ENCODE measurements around the gene MET. TPM values are rescaled to one million over a fixed set of nuclear protein-coding genes. Genes with fewer than 3 reads are reported as not detected.
"Not testable (repeated sequence)": the region's sequence is repeated elsewhere in the genome, so short reads cannot be mapped to it uniquely, and the experiment has no call there.

The MET gene
- total RNA-seq, 6 experiments from 2014 or later: 101 to 149 (median 129) TPM

- H3K4me3 Mint-ChIP-seq: no peak overlapping the region
- peaks cover 3% of the 10 kb centered on the region for H3K27me3 Mint-ChIP-seq (ENCODE audit: insufficient read depth)
- no peak for TF ChIP-seq CTCF (IDR thresholded peaks at IDR 0.05)
- H3K9me3 Mint-ChIP-seq: no peaks in the 10 kb centered on the region; the same call in none of the 2 replicates
- DNase-seq: no peak
- H3K4me1 Mint-ChIP-seq (ENCODE audit: low read depth): peaks cover 70% of the 10 kb centered on the region
- no peak overlapping the region for H3K27ac Mint-ChIP-seq
- peaks cover 79% of the 10 kb centered on the region for H3K36me3 Mint-ChIP-seq (ENCODE audit: low read depth)
Observed at GRCh38 chr7:116740231-116740630, 68.2 kb downstream of the MET start.

- Mint-ChIP-seq H3K9me3 (peaks cover 2% of the 10 kb centered on the region), H3K4me3 (no peak overlapping the region), H3K4me1 (ENCODE audit: low read depth) (peaks cover 63% of the 10 kb centered on the region), H3K36me3 (ENCODE audit: low read depth) (peaks cover 80% of the 10 kb centered on the region), H3K27ac (peak overlapping the region; percentile 20; the same call in 1 of the 2 replicates), H3K27me3 (ENCODE audit: insufficient read depth) (peaks cover 3% of the 10 kb centered on the region; the same call in 1 of the 2 replicates)
- TF ChIP-seq CTCF (IDR thresholded peaks at IDR 0.05): no peak
- DNase-seq: no peak
Observed at GRCh38 chr7:116740755-116741462, 68.9 kb downstream of the MET start.

GRCh38 chr7:116741625-116742316, 69.8 kb downstream of the MET start:
- Mint-ChIP-seq H3K27ac (peak overlapping the region; percentile 20; the same call in 1 of the 2 replicates), H3K4me1 (ENCODE audit: low read depth) (peaks cover 54% of the 10 kb centered on the region), H3K27me3 (ENCODE audit: insufficient read depth) (peaks cover 3% of the 10 kb centered on the region; the same call in 1 of the 2 replicates), H3K36me3 (ENCODE audit: low read depth) (peaks cover 86% of the 10 kb centered on the region), H3K4me3 (no peak overlapping the region), H3K9me3 (peaks cover 4% of the 10 kb centered on the region)
- DNase-seq: no peak
- no peak for TF ChIP-seq CTCF (IDR thresholded peaks at IDR 0.05)

- H3K9me3 Mint-ChIP-seq: peaks cover 11% of the 10 kb centered on the region
- H3K36me3 Mint-ChIP-seq (ENCODE audit: low read depth): peaks cover 88% of the 10 kb centered on the region
- no peak for TF ChIP-seq CTCF (IDR thresholded peaks at IDR 0.05)
- H3K4me1 Mint-ChIP-seq (ENCODE audit: low read depth): peaks cover 45% of the 10 kb centered on the region
- H3K4me3 Mint-ChIP-seq: no peak overlapping the region
- H3K27me3 Mint-ChIP-seq (ENCODE audit: insufficient read depth): peaks cover 3% of the 10 kb centered on the region; the same call in 1 of the 2 replicates
- no peak for DNase-seq
- H3K27ac Mint-ChIP-seq: no peak overlapping the region
Observed at GRCh38 chr7:116742641-116743040, 70.6 kb downstream of the MET start.

- Mint-ChIP-seq H3K4me1 (ENCODE audit: low read depth) (peaks cover 34% of the 10 kb centered on the region), H3K36me3 (ENCODE audit: low read depth) (peaks cover 91% of the 10 kb centered on the region), H3K9me3 (peaks cover 23% of the 10 kb centered on the region)
- H3K4me3 Mint-ChIP-seq; H3K27me3 Mint-ChIP-seq (ENCODE audit: insufficient read depth); DNase-seq; H3K27ac Mint-ChIP-seq: not testable (repeated sequence)
Observed at GRCh38 chr7:116743835-116744234, 71.8 kb downstream of the MET start.

GRCh38 chr7:116746388-116746787, 74.4 kb downstream of the MET start:
- not testable (repeated sequence) for DNase-seq; H3K4me3 Mint-ChIP-seq; H3K27ac Mint-ChIP-seq; H3K4me1 Mint-ChIP-seq (ENCODE audit: low read depth); H3K27me3 Mint-ChIP-seq (ENCODE audit: insufficient read depth)
- Mint-ChIP-seq H3K36me3 (ENCODE audit: low read depth) (peaks cover 91% of the 10 kb centered on the region), H3K9me3 (peaks cover 31% of the 10 kb centered on the region)

GRCh38 chr7:116751070-116751469, 79.1 kb downstream of the MET start:
- H3K27me3 Mint-ChIP-seq (ENCODE audit: insufficient read depth); DNase-seq; H3K27ac Mint-ChIP-seq; H3K4me3 Mint-ChIP-seq; H3K4me1 Mint-ChIP-seq (ENCODE audit: low read depth): not testable (repeated sequence)
- H3K36me3 Mint-ChIP-seq (ENCODE audit: low read depth): peaks cover 69% of the 10 kb centered on the region
- H3K9me3 Mint-ChIP-seq: peaks cover 28% of the 10 kb centered on the region

Data from HFFc6 (cell line).